Calu3 (cell line): ENCODE data around the gene CYB561D2. TPM values are rescaled to one million over a fixed set of nuclear protein-coding genes. Genes with fewer than 3 reads are reported as not detected.

Source experiments
- BruUV-seq: library from RNA; stranded (reverse); fragments of 400-500 nt; replicated peaks from 2 replicates; lab custom pipeline; 2021; lab: Mats Ljungman, UMichigan
- CTCF ChIA-PET: fragments of 300-600 bp; sonication (Branson Sonifier 250); formaldehyde crosslinking; loops from one replicate; lab custom pipeline; 2022; ENCODE audit warnings: antibody characterized with exemption; lab: Charles Lee
- DNase-seq: peaks from one replicate; pipeline ENCODE4 v3.0.0; 2022
- H3K27ac Mint-ChIP-seq: one replicate; pipeline ENCODE4 v1.8.0; 2022; ENCODE audit warnings: mixed read lengths; ENCODE audit not compliant: unreplicated experiment
- H3K27me3 Mint-ChIP-seq: one replicate; pipeline ENCODE4 v1.8.0; 2022; ENCODE audit warnings: mixed read lengths; ENCODE audit not compliant: unreplicated experiment
- H3K36me3 Mint-ChIP-seq: one replicate; pipeline ENCODE4 v1.8.0; 2022; ENCODE audit warnings: mild to moderate bottlenecking, moderate library complexity, mixed read lengths; ENCODE audit not compliant: insufficient read depth, unreplicated experiment
- H3K4me1 Mint-ChIP-seq: one replicate; pipeline ENCODE4 v1.8.0; 2022; ENCODE audit warnings: mild to moderate bottlenecking, low read depth, mixed read lengths; ENCODE audit not compliant: unreplicated experiment
- H3K4me3 Mint-ChIP-seq: one replicate; pipeline ENCODE4 v1.8.0; 2022; ENCODE audit warnings: mild to moderate bottlenecking, low read depth, moderate library complexity, mixed read lengths; ENCODE audit not compliant: unreplicated experiment
- H3K9me3 Mint-ChIP-seq: one replicate; pipeline ENCODE4 v1.8.0; 2022; ENCODE audit warnings: low read depth, mixed read lengths; ENCODE audit not compliant: unreplicated experiment
- CTCF ChIP-seq: fragments of 200-600 bp; IDR thresholded peaks from one replicate; pipeline ENCODE4 v1.8.0; 2022; ENCODE audit warnings: antibody characterized with exemption; ENCODE audit not compliant: unreplicated experiment
- intact Hi-C: fragments of 100-400 bp; cut with micrococcal nuclease; formaldehyde crosslinking; loops from one replicate; pipeline ENCODE4 v1.10.0; 2022; ENCODE audit not compliant: unreplicated experiment
- total RNA-seq: library from RNA; stranded (reverse); gene quantifications from 2 replicates; pipeline ENCODE4 v1.2.3, GENCODE V29; 2022

The CYB561D2 gene
- total RNA-seq, 1 experiment from 2014 or later, result 19.4 TPM

GRCh38 chr3:50327943-50328691 lies 22.5 kb upstream of the CYB561D2 start, which contains the start of gene TUSC2:
Gene TUSC2, minus strand, starts transcription at chr3:50328223. Its CDS starts 124 bp downstream, at chr3:50328099.
- TSS peak; percentile 91 for BruUV-seq
- no peaks in the 10 kb centered on the region for H3K27me3 Mint-ChIP-seq
- peak; percentile 96 for DNase-seq
- H3K4me3 Mint-ChIP-seq, result peak within 1 kb of the TSS; percentile 82
- no peak for TF ChIP-seq CTCF
- peak within 1 kb of the TSS; percentile 64 for H3K27ac Mint-ChIP-seq
- no peaks in the 10 kb centered on the region for H3K9me3 Mint-ChIP-seq
- peaks cover 36% of the 10 kb centered on the region for H3K36me3 Mint-ChIP-seq
- no peaks in the 10 kb centered on the region for H3K4me1 Mint-ChIP-seq
- intact Hi-C loops, result loop anchor here (10.0 kb wide), 1 partner anchor 53 kb away; the partner anchor contains the start of gene LSMEM2
- CTCF ChIA-PET, result interaction anchor here (0.9 to 1.8 kb wide), 3 partner anchors 9 to 68 kb away, joined by 3 to 14 read pairs (median 6); partner anchors contain the start of gene IFRD2

DNA sequence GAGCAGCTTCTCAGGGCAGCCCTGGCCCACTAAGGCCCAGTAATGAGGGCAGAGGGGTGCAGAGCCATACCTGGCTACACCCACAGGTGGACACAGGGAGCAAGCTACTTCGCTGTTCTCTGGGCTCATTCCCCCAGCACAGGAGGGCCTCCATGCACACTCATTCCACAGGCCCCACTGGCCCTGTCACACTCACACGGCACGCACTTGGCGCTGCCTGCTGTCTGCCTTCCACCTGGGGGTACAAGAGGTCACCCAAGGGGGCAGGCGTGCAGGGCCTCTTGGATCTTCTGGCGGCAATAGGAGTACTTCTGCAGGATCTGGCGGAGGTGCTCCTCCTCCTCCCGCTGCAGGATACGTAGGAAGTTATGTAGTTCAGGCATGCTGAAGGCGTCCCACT lies 20.3 kb upstream of the CYB561D2 start:
- H3K9me3 Mint-ChIP-seq, result no peaks in the 10 kb centered on the region
- BruUV-seq, result no TSS peak
- H3K4me3 Mint-ChIP-seq, result no peak overlapping the region
- intact Hi-C loops, result no loop called here
- no peak for TF ChIP-seq CTCF
- CTCF ChIA-PET, result no interaction called here
- H3K36me3 Mint-ChIP-seq, result peaks cover 35% of the 10 kb centered on the region
- H3K4me1 Mint-ChIP-seq, result no peaks in the 10 kb centered on the region
- H3K27me3 Mint-ChIP-seq, result no peaks in the 10 kb centered on the region
- no peak overlapping the region for H3K27ac Mint-ChIP-seq
- no peak for DNase-seq

- CTCF ChIA-PET, result no interaction called here
- no TSS peak for BruUV-seq
- no peaks in the 10 kb centered on the region for H3K9me3 Mint-ChIP-seq
- peaks cover 45% of the 10 kb centered on the region for H3K36me3 Mint-ChIP-seq
- H3K4me1 Mint-ChIP-seq, result no peaks in the 10 kb centered on the region
- intact Hi-C loops, result no loop called here
- H3K4me3 Mint-ChIP-seq, result no peak overlapping the region
- TF ChIP-seq CTCF, result no peak
- H3K27me3 Mint-ChIP-seq, result no peaks in the 10 kb centered on the region
- DNase-seq, result no peak
- no peak overlapping the region for H3K27ac Mint-ChIP-seq
Measured at GRCh38 chr3:50331364-50331907, 19.2 kb upstream of the CYB561D2 start.

- no peak for TF ChIP-seq CTCF
Measured at GRCh38 chr3:50333744-50334328, 16.8 kb upstream of the CYB561D2 start.

More at GRCh38 chr3:50333744-50334328, 16.8 kb upstream of the CYB561D2 start:
- peaks cover 5% of the 10 kb centered on the region for H3K4me1 Mint-ChIP-seq
- H3K4me3 Mint-ChIP-seq, result no peak overlapping the region
- peaks cover 1% of the 10 kb centered on the region for H3K27me3 Mint-ChIP-seq
- no peak for DNase-seq
- intact Hi-C loops, result no loop called here
- CTCF ChIA-PET, result interaction anchor here (0.7 kb wide), 1 partner anchor 112 kb away, joined by 3 read pairs; no protein-coding TSS in a partner anchor
- H3K9me3 Mint-ChIP-seq, result no peaks in the 10 kb centered on the region
- BruUV-seq, result no TSS peak
- H3K36me3 Mint-ChIP-seq, result peaks cover 40% of the 10 kb centered on the region
- no peak overlapping the region for H3K27ac Mint-ChIP-seq
